SU-DHL-6 (cell line): ENCODE measurements around the gene COL21A1.

Experiments used
- H2AFZ ChIP-seq: fragments of 200-600 bp; sonication (generic); 2 replicates; pipeline ENCODE4 v1.6.1; 2014; ENCODE audit warnings: low read depth, mild to moderate bottlenecking, moderate library complexity, mixed read lengths, antibody characterized with exemption, low read length; ENCODE audit not compliant: severe bottlenecking
- H3F3A ChIP-seq: fragments of 200-600 bp; shearing (Covaris generic); 2 replicates; pipeline ENCODE4 v1.6.0; 2016; ENCODE audit warnings: antibody characterized with exemption, mild to moderate bottlenecking; ENCODE audit not compliant: insufficient read depth
- H3K27ac ChIP-seq: fragments of 200-600 bp; sonication (generic); 2 replicates; pipeline ENCODE4 v1.5.1; 2016; ENCODE audit warnings: low read depth, mild to moderate bottlenecking, low read length, moderate library complexity, mixed read lengths
- H3K27me3 ChIP-seq: fragments of 200-600 bp; sonication (generic), shearing (Covaris generic); 2 replicates; pipeline ENCODE4 v1.6.0; 2014; ENCODE audit warnings: mild to moderate bottlenecking, low read length
- H3K36me3 ChIP-seq: fragments of 200-600 bp; sonication (generic); 2 replicates; pipeline ENCODE4 v1.6.1; 2014; ENCODE audit warnings: mild to moderate bottlenecking, low read length, mixed read lengths
- H3K4me2 ChIP-seq: fragments of 300-600, 200-600 bp; shearing (Covaris generic), sonication (generic); 2 replicates; pipeline ENCODE4 v1.6.0; 2014; ENCODE audit warnings: low read length, low read depth, mild to moderate bottlenecking; ENCODE audit not compliant: poor library complexity, severe bottlenecking
- H3K4me3 ChIP-seq: fragments of 200-600 bp; sonication (generic); 2 replicates; pipeline ENCODE4 v1.5.1; 2014; ENCODE audit warnings: antibody characterized with exemption, low read length, mild to moderate bottlenecking, mixed read lengths; ENCODE audit not compliant: insufficient read depth, poor library complexity, severe bottlenecking
- H3K79me2 ChIP-seq: fragments of 200-600 bp; sonication (generic); 2 replicates; pipeline ENCODE4 v1.6.1; 2014; ENCODE audit warnings: mild to moderate bottlenecking, low read length, moderate library complexity; ENCODE audit not compliant: insufficient read depth
- H3K9ac ChIP-seq: fragments of 200-600 bp; sonication (generic); 2 replicates; pipeline ENCODE4 v1.7.0; 2014; ENCODE audit warnings: mild to moderate bottlenecking, low read length
- H3K9me2 ChIP-seq: fragments of 200-600 bp; sonication (generic); replicated peaks from 2 replicates; pipeline ENCODE4 v1.6.1; 2014; ENCODE audit warnings: low read length; ENCODE audit not compliant: insufficient read depth
- H3K9me3 ChIP-seq: fragments of 200-600 bp; sonication (generic); 2 replicates; pipeline ENCODE4 v1.6.1; 2014; ENCODE audit warnings: low read length, mixed read lengths; ENCODE audit not compliant: insufficient read depth
- H4K20me1 ChIP-seq: fragments of 200-600 bp; sonication (generic); 2 replicates; pipeline ENCODE4 v1.6.1; 2014; ENCODE audit warnings: low read depth, mild to moderate bottlenecking, antibody characterized with exemption, low read length, moderate library complexity, mixed read lengths
- EZH2phosphoT487 ChIP-seq: fragments of 200-600 bp; sonication (generic), shearing (Covaris generic); conservative IDR thresholded peaks from 2 replicates; pipeline ENCODE4 v1.6.1; 2018; ENCODE audit warnings: mild to moderate bottlenecking, antibody characterized with exemption, low read length, moderate library complexity, mixed read lengths
- TF ChIP-seq, protein P1 (sequence below): fragments of 200-600 bp; sonication (generic); IDR thresholded peaks from one replicate; pipeline ENCODE4 v1.5.1; 2017; ENCODE audit warnings: antibody characterized with exemption, mild to moderate bottlenecking, low read length, moderate library complexity; ENCODE audit not compliant: insufficient read depth, poor library complexity, severe bottlenecking

The COL21A1 gene

DNA sequence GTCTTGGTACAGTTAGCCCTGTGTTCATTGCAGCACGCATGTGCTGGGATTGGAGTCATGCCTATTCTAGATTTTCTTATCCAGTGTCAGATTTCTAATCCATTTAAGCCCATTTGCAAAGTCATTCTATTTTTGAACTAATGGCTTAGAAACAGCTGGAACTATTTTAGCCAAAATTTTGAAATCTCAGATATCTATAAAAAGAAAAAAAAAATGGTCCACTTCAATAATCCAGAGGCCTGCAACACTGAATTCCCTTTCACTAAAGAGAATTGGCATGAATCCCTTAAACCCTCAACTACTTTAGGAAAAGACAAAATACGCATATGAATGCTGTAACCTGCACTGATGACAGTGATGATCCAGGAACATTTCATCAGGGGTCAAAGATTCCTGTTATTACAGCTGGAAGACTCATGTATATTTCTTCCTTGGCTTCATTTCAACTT lies 1.5 kb downstream of the COL21A1 start:
- no peak overlapping the region for H3K4me2 ChIP-seq
- no peaks in the 10 kb centered on the region for H3K79me2 ChIP-seq
- H3K27ac ChIP-seq: no peak overlapping the region
- no peaks in the 10 kb centered on the region for H3F3A ChIP-seq
- H3K9ac ChIP-seq: no peak overlapping the region
- no peak overlapping the region for H2AFZ ChIP-seq
- H3K4me3 ChIP-seq: no peak overlapping the region
- no peaks in the 10 kb centered on the region for H3K9me2 ChIP-seq
- TF ChIP-seq, protein P1, sequence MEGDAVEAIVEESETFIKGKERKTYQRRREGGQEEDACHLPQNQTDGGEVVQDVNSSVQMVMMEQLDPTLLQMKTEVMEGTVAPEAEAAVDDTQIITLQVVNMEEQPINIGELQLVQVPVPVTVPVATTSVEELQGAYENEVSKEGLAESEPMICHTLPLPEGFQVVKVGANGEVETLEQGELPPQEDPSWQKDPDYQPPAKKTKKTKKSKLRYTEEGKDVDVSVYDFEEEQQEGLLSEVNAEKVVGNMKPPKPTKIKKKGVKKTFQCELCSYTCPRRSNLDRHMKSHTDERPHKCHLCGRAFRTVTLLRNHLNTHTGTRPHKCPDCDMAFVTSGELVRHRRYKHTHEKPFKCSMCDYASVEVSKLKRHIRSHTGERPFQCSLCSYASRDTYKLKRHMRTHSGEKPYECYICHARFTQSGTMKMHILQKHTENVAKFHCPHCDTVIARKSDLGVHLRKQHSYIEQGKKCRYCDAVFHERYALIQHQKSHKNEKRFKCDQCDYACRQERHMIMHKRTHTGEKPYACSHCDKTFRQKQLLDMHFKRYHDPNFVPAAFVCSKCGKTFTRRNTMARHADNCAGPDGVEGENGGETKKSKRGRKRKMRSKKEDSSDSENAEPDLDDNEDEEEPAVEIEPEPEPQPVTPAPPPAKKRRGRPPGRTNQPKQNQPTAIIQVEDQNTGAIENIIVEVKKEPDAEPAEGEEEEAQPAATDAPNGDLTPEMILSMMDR: no peak
- no peak for TF ChIP-seq EZH2phosphoT487
- H4K20me1 ChIP-seq: no peaks in the 10 kb centered on the region
- H3K9me3 ChIP-seq: no peaks in the 10 kb centered on the region
- no peaks in the 10 kb centered on the region for H3K27me3 ChIP-seq
- no peaks in the 10 kb centered on the region for H3K36me3 ChIP-seq

DNA sequence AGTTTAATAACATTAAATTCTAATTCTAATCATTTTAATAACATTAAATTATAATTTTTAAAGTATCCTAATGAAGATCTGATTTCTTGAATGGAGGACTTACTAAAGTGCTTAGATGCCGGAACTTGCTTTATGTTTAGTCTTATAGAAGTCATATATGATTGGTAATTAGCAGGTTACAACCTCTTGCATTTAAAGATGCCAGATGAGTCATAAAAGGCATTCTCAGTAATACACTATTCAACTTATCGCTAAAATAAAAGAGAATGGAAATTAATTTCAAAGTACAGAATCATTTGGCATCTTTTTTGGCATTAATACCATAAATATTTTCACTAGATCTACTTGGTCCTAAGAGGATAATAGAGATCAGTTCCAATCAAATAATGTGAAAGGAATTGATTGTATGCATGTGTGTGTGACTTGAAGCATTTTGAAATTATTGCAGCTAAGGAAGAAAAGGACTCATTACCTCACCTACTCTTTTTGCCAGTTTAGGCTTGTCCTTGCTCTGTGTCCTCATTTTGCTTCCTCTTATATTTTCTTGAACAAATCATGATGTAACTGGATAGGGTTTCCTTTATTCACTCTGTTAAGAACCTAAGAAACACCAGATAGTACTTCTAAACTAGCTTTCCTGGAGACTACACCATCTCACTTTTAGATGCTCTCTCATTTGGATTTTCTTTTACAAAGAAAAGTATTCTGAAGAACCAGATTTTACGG lies 2.7 kb downstream of the COL21A1 start:
- no peaks in the 10 kb centered on the region for H3K79me2 ChIP-seq
- no peaks in the 10 kb centered on the region for H4K20me1 ChIP-seq
- H3K4me3 ChIP-seq: no peak overlapping the region
- no peaks in the 10 kb centered on the region for H3F3A ChIP-seq
- H2AFZ ChIP-seq: no peak overlapping the region
- no peak overlapping the region for H3K27ac ChIP-seq
- H3K9me3 ChIP-seq: no peaks in the 10 kb centered on the region
- H3K9me2 ChIP-seq: no peaks in the 10 kb centered on the region
- H3K27me3 ChIP-seq: no peaks in the 10 kb centered on the region
- no peak overlapping the region for H3K9ac ChIP-seq
- no peak overlapping the region for H3K4me2 ChIP-seq
- TF ChIP-seq, protein P1: no peak
- no peak for TF ChIP-seq EZH2phosphoT487
- H3K36me3 ChIP-seq: no peaks in the 10 kb centered on the region

DNA sequence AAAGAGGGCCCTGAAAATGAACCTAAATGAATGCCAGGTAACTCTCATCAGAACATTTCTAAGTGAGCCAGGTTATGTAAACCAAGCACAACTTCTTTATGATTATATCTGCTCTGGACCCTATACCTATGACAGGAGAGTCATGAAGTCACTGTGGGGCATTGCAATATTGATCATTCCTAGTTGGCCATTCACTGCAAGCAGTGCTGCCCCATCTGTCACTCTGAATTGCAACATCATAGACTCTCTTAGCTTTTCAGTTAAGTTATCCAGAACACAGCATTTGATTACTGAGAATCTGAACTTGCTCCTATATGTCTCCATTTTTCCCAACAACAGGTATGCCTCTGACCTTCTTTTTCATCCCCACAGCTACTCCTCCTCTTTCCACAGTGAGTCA lies 3.3 kb downstream of the COL21A1 start:
- no peaks in the 10 kb centered on the region for H3K9me3 ChIP-seq
- no peaks in the 10 kb centered on the region for H3K36me3 ChIP-seq
- no peak overlapping the region for H3K9ac ChIP-seq
- no peaks in the 10 kb centered on the region for H3F3A ChIP-seq
- H4K20me1 ChIP-seq: no peaks in the 10 kb centered on the region
- H3K4me2 ChIP-seq: no peak overlapping the region
- no peaks in the 10 kb centered on the region for H3K79me2 ChIP-seq
- no peak overlapping the region for H3K4me3 ChIP-seq
- no peak overlapping the region for H2AFZ ChIP-seq
- no peaks in the 10 kb centered on the region for H3K27me3 ChIP-seq
- H3K27ac ChIP-seq: no peak overlapping the region
- no peaks in the 10 kb centered on the region for H3K9me2 ChIP-seq
- TF ChIP-seq EZH2phosphoT487: no peak
- TF ChIP-seq, protein P1: no peak
